HG03280 (cell line): Measurements from ENCODE around the gene GLT8D2.

ENCODE experiments used
- ATAC-seq: cut with Tn5 transposase; IDR thresholded peaks from one replicate; pipeline ENCODE4 v1.9.1; 2021; ENCODE audit warnings: mild to moderate bottlenecking, moderate library complexity; ENCODE audit not compliant: unreplicated experiment

Gene GLT8D2

GRCh38 chr12:104003596-104003995 lies 46.4 kb downstream of the GLT8D2 start:
- ATAC-seq: no peak

GRCh38 chr12:104002686-104003085 lies 47.3 kb downstream of the GLT8D2 start:
- ATAC-seq: no peak

GRCh38 chr12:104000807-104001434 lies 49.1 kb downstream of the GLT8D2 start:
- no peak for ATAC-seq

GRCh38 chr12:103998976-103999375 lies 51.0 kb downstream of the GLT8D2 start:
- no peak for ATAC-seq

- ATAC-seq: no peak
These were observed 52.6 kb downstream of the GLT8D2 start for GRCh38 chr12:103997286-103997900.

- ATAC-seq: no peak
These were observed 53.4 kb downstream of the GLT8D2 start for GRCh38 chr12:103996595-103996994.

- ATAC-seq: no peak
These were observed 55.8 kb downstream of the GLT8D2 start for GRCh38 chr12:103994235-103994634.

GRCh38 chr12:103986829-103987228 lies 63.2 kb downstream of the GLT8D2 start:
- no peak for ATAC-seq

GRCh38 chr12:103978384-103978982 lies 71.5 kb downstream of the GLT8D2 start:
- ATAC-seq: no peak

- no peak for ATAC-seq
These were observed 74.6 kb downstream of the GLT8D2 start for GRCh38 chr12:103975368-103975767.

- ATAC-seq: no peak
These were observed 76.1 kb downstream of the GLT8D2 start for GRCh38 chr12:103973909-103974308.

- no peak for ATAC-seq
These were observed 80.6 kb downstream of the GLT8D2 start for GRCh38 chr12:103969391-103969790.

GRCh38 chr12:103966736-103967135 lies 83.3 kb downstream of the GLT8D2 start:
- no peak for ATAC-seq

- peak; percentile 94 for ATAC-seq
These were observed 84.1 kb downstream of the GLT8D2 start, which contains the start of gene TDG for GRCh38 chr12:103965590-103966504. Gene TDG (plus strand): TSS chr12:103965872. CDS start chr12:103966038, 166 bp downstream.

GRCh38 chr12:103965255-103965589 lies 84.8 kb downstream of the GLT8D2 start:
- ATAC-seq: no peak

- ATAC-seq: no peak
These were observed 85.2 kb downstream of the GLT8D2 start for GRCh38 chr12:103964805-103965204.

- ATAC-seq: no peak
These were observed 87.5 kb downstream of the GLT8D2 start for GRCh38 chr12:103962493-103962892.

- no peak for ATAC-seq
These were observed 89.3 kb downstream of the GLT8D2 start for GRCh38 chr12:103960616-103961227.

- ATAC-seq: no peak
These were observed 91.4 kb downstream of the GLT8D2 start for GRCh38 chr12:103958621-103959020.

GRCh38 chr12:103957865-103958388 lies 92.1 kb downstream of the GLT8D2 start:
- no peak for ATAC-seq
